WTC11 (cell line): ENCODE data around the gene XKR7. TPM values are rescaled to one million over a fixed set of nuclear protein-coding genes. Genes with fewer than 3 reads are reported as not detected.
A peak's percentile ranks its signal among the peaks of the same experiment; 100 is the strongest.

ENCODE experiments used
- ATAC-seq: fragments of 200-7000 bp; cut with Tn5 transposase; 2 replicates; pipeline ENCODE4 v1.10.0; 2021; ENCODE audit warnings: mild to moderate bottlenecking, moderate library complexity
- CTCF ChIA-PET: fragments of 300-600 bp; sonication (Branson Sonifier 250); formaldehyde crosslinking; loops from one replicate; lab custom pipeline; 2021; ENCODE audit warnings: antibody characterized with exemption; lab: Charles Lee
- POLR2A ChIA-PET: fragments of 350-600 bp; sonication (Branson Sonifier 250); formaldehyde crosslinking; loops from one replicate; lab custom pipeline; 2021; ENCODE audit warnings: antibody characterized with exemption; lab: Charles Lee
- DNase-seq: peaks from one replicate; pipeline ENCODE4 v3.0.0; 2021; ENCODE audit warnings: low spot score
- H3K27ac Mint-ChIP-seq: 2 replicates; pipeline ENCODE4 v1.8.0; 2021; ENCODE audit warnings: mixed read lengths
- H3K27me3 Mint-ChIP-seq: 2 replicates; pipeline ENCODE4 v1.8.0; 2021; ENCODE audit warnings: low read depth, mild to moderate bottlenecking, moderate library complexity, mixed read lengths
- H3K36me3 Mint-ChIP-seq: 2 replicates; pipeline ENCODE4 v1.8.0; 2021; ENCODE audit warnings: mixed read lengths
- H3K4me1 Mint-ChIP-seq: 2 replicates; pipeline ENCODE4 v1.8.0; 2022; ENCODE audit warnings: mixed read lengths
- H3K4me3 Mint-ChIP-seq: 2 replicates; pipeline ENCODE4 v1.8.0; 2021; ENCODE audit warnings: mild to moderate bottlenecking, moderate library complexity, mixed read lengths
- H3K9me3 Mint-ChIP-seq: 2 replicates; pipeline ENCODE4 v1.8.0; 2021; ENCODE audit warnings: mixed read lengths
- ATF2 ChIP-seq: sonication (generic); formaldehyde crosslinking; IDR thresholded peaks from 2 replicates; pipeline ENCODE4 v1.8.1; 2022; ENCODE audit warnings: low read depth, missing genetic modification reagents, borderline replicate concordance
- ATF6 ChIP-seq: sonication (generic); formaldehyde crosslinking; IDR thresholded peaks from 2 replicates; pipeline ENCODE4 v1.8.1; 2023; ENCODE audit warnings: mild to moderate bottlenecking, missing genetic modification reagents
- CDX4 ChIP-seq: fragments of 250-450 bp; sonication (Bioruptor Pico); IDR thresholded peaks from 2 replicates; pipeline ENCODE4 v1.9.0; 2021; ENCODE audit warnings: moderate library complexity, mild to moderate bottlenecking, inconsistent platforms, borderline replicate concordance
- CTCF ChIP-seq: fragments of 200-600 bp; IDR thresholded peaks from 2 replicates; pipeline ENCODE4 v1.8.0; 2022; ENCODE audit warnings: antibody characterized with exemption
- E2F5 ChIP-seq: sonication (generic); formaldehyde crosslinking; IDR thresholded peaks from 2 replicates; pipeline ENCODE4 v1.8.1; 2022; ENCODE audit warnings: mild to moderate bottlenecking, moderate library complexity, missing genetic modification reagents
- ESRRA ChIP-seq: sonication (generic); formaldehyde crosslinking; IDR thresholded peaks from 2 replicates; pipeline ENCODE4 v1.8.1; 2022; ENCODE audit warnings: mild to moderate bottlenecking, missing genetic modification reagents, borderline replicate concordance
- FOXP1 ChIP-seq: sonication (generic); formaldehyde crosslinking; IDR thresholded peaks from 2 replicates; pipeline ENCODE4 v1.8.0; 2022; ENCODE audit warnings: missing genetic modification reagents, mild to moderate bottlenecking, moderate library complexity, borderline replicate concordance
- FOXP4 ChIP-seq: sonication (generic); formaldehyde crosslinking; IDR thresholded peaks from 2 replicates; pipeline ENCODE4 v1.8.0; 2022; ENCODE audit warnings: mild to moderate bottlenecking, missing genetic modification reagents
- GTF2I ChIP-seq: fragments of 250-450 bp; sonication (Bioruptor Pico); conservative IDR thresholded peaks from 2 replicates; pipeline ENCODE4 v1.4.0; 2021; ENCODE audit warnings: mild to moderate bottlenecking
- MXD4 ChIP-seq: fragments of 250-450 bp; sonication (Bioruptor Pico); IDR thresholded peaks from 2 replicates; pipeline ENCODE4 v1.8.0; 2021; ENCODE audit warnings: mild to moderate bottlenecking, moderate library complexity, borderline replicate concordance
- NR1H2 ChIP-seq: sonication (generic); formaldehyde crosslinking; IDR thresholded peaks from 2 replicates; pipeline ENCODE4 v1.9.0; 2021; ENCODE audit warnings: mild to moderate bottlenecking, moderate library complexity, missing genetic modification reagents
- NR2C2 ChIP-seq: sonication (generic); formaldehyde crosslinking; IDR thresholded peaks from 2 replicates; pipeline ENCODE4 v1.8.0; 2022; ENCODE audit warnings: mild to moderate bottlenecking, missing genetic modification reagents
- NR3C1 ChIP-seq: sonication (generic); formaldehyde crosslinking; conservative IDR thresholded peaks from 2 replicates; pipeline ENCODE4 v1.8.1; 2023; ENCODE audit warnings: low read depth, mild to moderate bottlenecking, missing genetic modification reagents
- PRRX2 ChIP-seq: fragments of 250-450 bp; sonication (Bioruptor Pico); IDR thresholded peaks from 2 replicates; pipeline ENCODE4 v1.8.0; 2021; ENCODE audit warnings: mild to moderate bottlenecking
- USF1 ChIP-seq: sonication (generic); formaldehyde crosslinking; IDR thresholded peaks from 2 replicates; pipeline ENCODE4 v1.8.0; 2022; ENCODE audit warnings: mild to moderate bottlenecking, missing genetic modification reagents
- ZNF232 ChIP-seq: sonication (generic); formaldehyde crosslinking; IDR thresholded peaks from 2 replicates; pipeline ENCODE4 v1.8.0; 2022; ENCODE audit warnings: mild to moderate bottlenecking, missing genetic modification reagents
- ZNF281 ChIP-seq: sonication (generic); formaldehyde crosslinking; IDR thresholded peaks from 2 replicates; pipeline ENCODE4 v1.8.0; 2023; ENCODE audit warnings: mild to moderate bottlenecking, missing genetic modification reagents
- ZNF396 ChIP-seq: fragments of 250-450 bp; sonication (Bioruptor Pico); IDR thresholded peaks from 2 replicates; pipeline ENCODE4 v1.8.0; 2021; ENCODE audit warnings: mild to moderate bottlenecking, moderate library complexity, borderline replicate concordance
- total RNA-seq: library from RNA; stranded (reverse); gene quantifications from 3 replicates; pipeline ENCODE4 v1.2.3, GENCODE V29; 2021

Gene XKR7
- total RNA-seq, 1 experiment from 2014 or later: 2.5 TPM

GRCh38 chr20:31951530-31952453 lies 16.2 kb upstream of the XKR7 start, which contains the start of gene PDRG1 (continued):
- TF ChIP-seq FOXP4 (CRISPR knock-in tag) (peak; percentile 38; the same call in 1 of the 2 replicates), ATF2 (no peak), GTF2I (CRISPR knock-in tag) (peak; percentile 83; the same call in 1 of the 2 replicates), CDX4 (CRISPR knock-in tag) (no peak), NR3C1 (CRISPR knock-in tag) (no peak), E2F5 (CRISPR knock-in tag) (peak; percentile 55; the same call in 1 of the 2 replicates)

GRCh38 chr20:31953556-31954148 lies 14.3 kb upstream of the XKR7 start:
- H3K36me3 Mint-ChIP-seq: peaks cover 13% of the 10 kb centered on the region
- ATAC-seq (no peak), DNase-seq (no peak)
- no peak for TF ChIP-seq ATF6 (CRISPR knock-in tag)
- H3K9me3 Mint-ChIP-seq: peaks cover 3% of the 10 kb centered on the region
- ChIA-PET CTCF (interaction anchor here (0.6 to 4.1 kb wide), 7 partner anchors 10 to 102 kb away, joined by 3 to 96 read pairs (median 18); no protein-coding TSS in a partner anchor), POLR2A (no interaction called here)
- peaks cover 8% of the 10 kb centered on the region for H3K4me1 Mint-ChIP-seq
- peaks cover 15% of the 10 kb centered on the region for H3K27me3 Mint-ChIP-seq
- H3K27ac Mint-ChIP-seq: no peak overlapping the region
- H3K4me3 Mint-ChIP-seq: no peak overlapping the region

GRCh38 chr20:31954500-31954899 lies 13.5 kb upstream of the XKR7 start:
- TF ChIP-seq MXD4 (CRISPR knock-in tag): no peak
- no peak for TF ChIP-seq CTCF
- TF ChIP-seq ESRRA (CRISPR knock-in tag): no peak
- TF ChIP-seq NR1H2: no peak
- TF ChIP-seq FOXP1 (CRISPR knock-in tag): no peak
- no peak for TF ChIP-seq ZNF396
- no peak for TF ChIP-seq ZNF281 (CRISPR knock-in tag)
- TF ChIP-seq NR2C2 (CRISPR knock-in tag): no peak
- TF ChIP-seq USF1 (CRISPR knock-in tag): no peak
- TF ChIP-seq PRRX2: no peak
- TF ChIP-seq ZNF232 (CRISPR knock-in tag): no peak
- TF ChIP-seq, all 79 proteins: peak for 0
- ChIA-PET POLR2A (no interaction called here), CTCF (interaction anchor here (0.6 to 2.0 kb wide), 2 partner anchors 21 to 102 kb away, joined by 4 to 8 read pairs; no protein-coding TSS in a partner anchor)
- H3K27ac Mint-ChIP-seq: no peak overlapping the region
- peaks cover 8% of the 10 kb centered on the region for H3K4me1 Mint-ChIP-seq
- ATAC-seq (no peak), DNase-seq (no peak)
- H3K36me3 Mint-ChIP-seq: peaks cover 7% of the 10 kb centered on the region
- H3K9me3 Mint-ChIP-seq: no peaks in the 10 kb centered on the region
- H3K4me3 Mint-ChIP-seq: no peak overlapping the region
- H3K27me3 Mint-ChIP-seq: peaks cover 17% of the 10 kb centered on the region
